Measurements from ENCODE around the gene MRFAP1.

DNA sequence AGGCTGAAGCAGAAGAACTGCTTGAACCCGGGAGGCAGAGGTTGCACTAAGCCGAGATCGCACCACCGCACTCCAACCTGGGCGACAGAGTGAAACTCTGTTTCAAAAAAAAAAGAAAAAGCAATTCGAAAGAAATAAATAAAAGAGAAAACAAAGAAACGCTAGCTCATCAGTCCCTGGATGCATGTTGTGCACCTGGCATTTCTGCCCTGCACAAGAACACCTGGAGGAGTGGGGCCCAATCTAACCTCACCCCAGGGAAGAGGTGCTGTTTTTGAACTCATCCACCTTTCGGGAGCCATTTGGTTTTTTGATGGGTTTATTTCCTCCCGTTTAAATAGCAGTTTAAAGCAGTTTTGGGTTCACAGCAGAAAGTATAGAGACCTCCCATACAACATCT is 5.7 kb upstream of the MRFAP1 start:
- TF ChIP-seq, protein P1, sequence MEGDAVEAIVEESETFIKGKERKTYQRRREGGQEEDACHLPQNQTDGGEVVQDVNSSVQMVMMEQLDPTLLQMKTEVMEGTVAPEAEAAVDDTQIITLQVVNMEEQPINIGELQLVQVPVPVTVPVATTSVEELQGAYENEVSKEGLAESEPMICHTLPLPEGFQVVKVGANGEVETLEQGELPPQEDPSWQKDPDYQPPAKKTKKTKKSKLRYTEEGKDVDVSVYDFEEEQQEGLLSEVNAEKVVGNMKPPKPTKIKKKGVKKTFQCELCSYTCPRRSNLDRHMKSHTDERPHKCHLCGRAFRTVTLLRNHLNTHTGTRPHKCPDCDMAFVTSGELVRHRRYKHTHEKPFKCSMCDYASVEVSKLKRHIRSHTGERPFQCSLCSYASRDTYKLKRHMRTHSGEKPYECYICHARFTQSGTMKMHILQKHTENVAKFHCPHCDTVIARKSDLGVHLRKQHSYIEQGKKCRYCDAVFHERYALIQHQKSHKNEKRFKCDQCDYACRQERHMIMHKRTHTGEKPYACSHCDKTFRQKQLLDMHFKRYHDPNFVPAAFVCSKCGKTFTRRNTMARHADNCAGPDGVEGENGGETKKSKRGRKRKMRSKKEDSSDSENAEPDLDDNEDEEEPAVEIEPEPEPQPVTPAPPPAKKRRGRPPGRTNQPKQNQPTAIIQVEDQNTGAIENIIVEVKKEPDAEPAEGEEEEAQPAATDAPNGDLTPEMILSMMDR (IDR thresholded peaks at IDR 0.05): no peak
- no peak for TF ChIP-seq POLR2A (IDR thresholded peaks at IDR 0.05)

Measured in stomach (tissue), 4 donors.